ENCODE results near the gene GAL.

GAL gene

GRCh38 chr11:68714060-68714856 lies 29.9 kb downstream of the GAL start:
- no peak for DNase-seq

- no peak for DNase-seq
Measured at GRCh38 chr11:68715456-68716122, 31.2 kb downstream of the GAL start.

GRCh38 chr11:68721075-68721474 lies 36.7 kb downstream of the GAL start:
- DNase-seq, result no peak

- DNase-seq, result no peak
Measured at GRCh38 chr11:68722143-68722542, 37.8 kb downstream of the GAL start.

GRCh38 chr11:68724293-68724692 lies 39.9 kb downstream of the GAL start:
- no peak for DNase-seq

- DNase-seq, result no peak
Measured at GRCh38 chr11:68727783-68728182, 43.4 kb downstream of the GAL start.

- DNase-seq, result no peak
Measured at GRCh38 chr11:68734111-68734510, 49.8 kb downstream of the GAL start.

- no peak for DNase-seq
Measured at GRCh38 chr11:68735125-68735524, 50.8 kb downstream of the GAL start.

- DNase-seq, result no peak
Measured at GRCh38 chr11:68735646-68736045, 51.3 kb downstream of the GAL start.

Measured in right hindlimb (tissue), 1 donor.